ENCODE results near the gene LSM14A. TPM values are rescaled to one million over a fixed set of nuclear protein-coding genes. Genes with fewer than 3 reads are reported as not detected.

LSM14A gene
- total and polyA plus RNA-seq, 2 of the 8 experiments (the other 6 are each of a cell fraction or from before 2014, with no cell fraction given) = 117 to 195 TPM

DNA sequence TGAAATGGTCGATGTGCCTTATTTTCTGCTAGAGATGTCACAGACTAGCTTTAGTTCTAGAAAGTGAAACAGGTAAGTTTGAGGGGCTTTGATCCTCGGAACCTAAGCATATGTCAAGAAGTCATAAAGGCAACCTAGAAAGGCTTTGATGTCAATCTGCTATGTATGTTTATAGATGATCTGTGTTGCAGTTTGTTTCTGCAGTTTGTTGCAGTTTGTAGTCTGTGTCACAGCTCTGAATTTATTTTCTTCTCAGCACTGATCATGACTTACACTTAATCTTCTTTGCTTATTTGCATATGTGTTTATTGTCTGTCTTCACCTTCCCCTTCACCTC is 5.9 kb downstream of the LSM14A start (continued):
- TF ChIP-seq, protein P1, sequence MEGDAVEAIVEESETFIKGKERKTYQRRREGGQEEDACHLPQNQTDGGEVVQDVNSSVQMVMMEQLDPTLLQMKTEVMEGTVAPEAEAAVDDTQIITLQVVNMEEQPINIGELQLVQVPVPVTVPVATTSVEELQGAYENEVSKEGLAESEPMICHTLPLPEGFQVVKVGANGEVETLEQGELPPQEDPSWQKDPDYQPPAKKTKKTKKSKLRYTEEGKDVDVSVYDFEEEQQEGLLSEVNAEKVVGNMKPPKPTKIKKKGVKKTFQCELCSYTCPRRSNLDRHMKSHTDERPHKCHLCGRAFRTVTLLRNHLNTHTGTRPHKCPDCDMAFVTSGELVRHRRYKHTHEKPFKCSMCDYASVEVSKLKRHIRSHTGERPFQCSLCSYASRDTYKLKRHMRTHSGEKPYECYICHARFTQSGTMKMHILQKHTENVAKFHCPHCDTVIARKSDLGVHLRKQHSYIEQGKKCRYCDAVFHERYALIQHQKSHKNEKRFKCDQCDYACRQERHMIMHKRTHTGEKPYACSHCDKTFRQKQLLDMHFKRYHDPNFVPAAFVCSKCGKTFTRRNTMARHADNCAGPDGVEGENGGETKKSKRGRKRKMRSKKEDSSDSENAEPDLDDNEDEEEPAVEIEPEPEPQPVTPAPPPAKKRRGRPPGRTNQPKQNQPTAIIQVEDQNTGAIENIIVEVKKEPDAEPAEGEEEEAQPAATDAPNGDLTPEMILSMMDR (IDR thresholded peaks at IDR 0.05; ENCODE audit: control extremely low read depth in 1 of 3, insufficient read depth in 1 of 3, low read depth in 1 of 3, low read length in 3 of 3) = no peak
- TF ChIP-seq TCF12 (IDR thresholded peaks at IDR 0.05; ENCODE audit: low read depth, low read length) = no peak
- no peak for TF ChIP-seq HDAC2 (IDR thresholded peaks at IDR 0.05; ENCODE audit: borderline replicate concordance in 1 of 2, low read depth in 2 of 2, low read length in 2 of 2)
- TF ChIP-seq SP1 (IDR thresholded peaks at IDR 0.05; ENCODE audit: low read depth, low read length) = no peak
- TF ChIP-seq RFX5 (IDR thresholded peaks at IDR 0.05; ENCODE audit: borderline replicate concordance, low read depth, low read length) = no peak
